SKM-1 (cell line): ENCODE results near the gene SLCO2A1.
"Not testable (repeated sequence)": the region's sequence is repeated elsewhere in the genome, so short reads cannot be mapped to it uniquely, and the experiment has no call there.

Experiments used
- DNase-seq: peaks from one replicate; lab custom pipeline; 2025; ENCODE audit not compliant: unreplicated experiment; lab: John Stamatoyannopoulos, UW

SLCO2A1 gene

GRCh38 chr3:134029734-134030378 is at the start of gene SLCO2A1:
SLCO2A1 (minus strand) TSS chr3:134029925; CDS start chr3:134029802, 123 bp downstream.
- no peak for DNase-seq

GRCh38 chr3:134079111-134079547 is 49.4 kb upstream of the SLCO2A1 start:
- DNase-seq: no peak

- DNase-seq: no peak
Observed at GRCh38 chr3:134078169-134078831, 48.6 kb upstream of the SLCO2A1 start.

GRCh38 chr3:134077649-134078161 is 48.0 kb upstream of the SLCO2A1 start:
- DNase-seq: no peak

- DNase-seq: no peak
Observed at GRCh38 chr3:134076851-134077250, 47.1 kb upstream of the SLCO2A1 start.

- no peak for DNase-seq
Observed at GRCh38 chr3:134075846-134076245, 46.1 kb upstream of the SLCO2A1 start.

- DNase-seq: no peak
Observed at GRCh38 chr3:134075568-134075825, 45.8 kb upstream of the SLCO2A1 start.

GRCh38 chr3:134074790-134075567 is 45.3 kb upstream of the SLCO2A1 start:
- no peak for DNase-seq

GRCh38 chr3:134074001-134074789 is 44.5 kb upstream of the SLCO2A1 start:
- no peak for DNase-seq

GRCh38 chr3:134073583-134073945 is 43.8 kb upstream of the SLCO2A1 start:
- DNase-seq: no peak

- DNase-seq: no peak
Observed at GRCh38 chr3:134072881-134073582, 43.3 kb upstream of the SLCO2A1 start.

GRCh38 chr3:134070281-134070680 is 40.6 kb upstream of the SLCO2A1 start:
- not testable (repeated sequence) for DNase-seq

GRCh38 chr3:134068429-134068828 is 38.7 kb upstream of the SLCO2A1 start:
- no peak for DNase-seq

GRCh38 chr3:134067531-134068161 is 37.9 kb upstream of the SLCO2A1 start:
- no peak for DNase-seq

- DNase-seq: no peak
Observed at GRCh38 chr3:134066651-134067530, 37.2 kb upstream of the SLCO2A1 start.

GRCh38 chr3:134066158-134066541 is 36.4 kb upstream of the SLCO2A1 start:
- no peak for DNase-seq

- DNase-seq: no peak
Observed at GRCh38 chr3:134065252-134066157, 35.8 kb upstream of the SLCO2A1 start.

- DNase-seq: no peak
Observed at GRCh38 chr3:134064081-134064480, 34.4 kb upstream of the SLCO2A1 start.
